ENCODE measurements around the gene OR13C2.

The OR13C2 gene

GRCh38 chr9:104555521-104555920 lies 49.9 kb downstream of the OR13C2 start:
- Histone ChIP-seq H3K9me3 (ENCODE audit: control insufficient read depth in 1 of 2, low read length in 2 of 2) (peaks cover 0 to 3% of the 10 kb centered on the region in 2 donors), H3K4me3 (ENCODE audit: low read depth in 1 of 2, low read length in 2 of 2) (no peak overlapping the region), H3K27me3 (ENCODE audit: control insufficient read depth in 1 of 2, insufficient read depth in 2 of 2, low read length in 2 of 2) (no peaks in the 10 kb centered on the region), H3K27ac (ENCODE audit: low read depth, low read length) (no peak overlapping the region), H3K36me3 (ENCODE audit: control insufficient read depth in 1 of 2, insufficient read depth in 2 of 2, low read length in 2 of 2) (no peaks in the 10 kb centered on the region), H3K9ac (ENCODE audit: low read depth in 1 of 2, low read length in 2 of 2) (no peak overlapping the region), H3K4me1 (ENCODE audit: control insufficient read depth in 1 of 2, insufficient read depth in 2 of 2, low read length in 2 of 2) (no peaks in the 10 kb centered on the region)
